Measurements from ENCODE around the gene NIPAL3.

NIPAL3 gene

DNA sequence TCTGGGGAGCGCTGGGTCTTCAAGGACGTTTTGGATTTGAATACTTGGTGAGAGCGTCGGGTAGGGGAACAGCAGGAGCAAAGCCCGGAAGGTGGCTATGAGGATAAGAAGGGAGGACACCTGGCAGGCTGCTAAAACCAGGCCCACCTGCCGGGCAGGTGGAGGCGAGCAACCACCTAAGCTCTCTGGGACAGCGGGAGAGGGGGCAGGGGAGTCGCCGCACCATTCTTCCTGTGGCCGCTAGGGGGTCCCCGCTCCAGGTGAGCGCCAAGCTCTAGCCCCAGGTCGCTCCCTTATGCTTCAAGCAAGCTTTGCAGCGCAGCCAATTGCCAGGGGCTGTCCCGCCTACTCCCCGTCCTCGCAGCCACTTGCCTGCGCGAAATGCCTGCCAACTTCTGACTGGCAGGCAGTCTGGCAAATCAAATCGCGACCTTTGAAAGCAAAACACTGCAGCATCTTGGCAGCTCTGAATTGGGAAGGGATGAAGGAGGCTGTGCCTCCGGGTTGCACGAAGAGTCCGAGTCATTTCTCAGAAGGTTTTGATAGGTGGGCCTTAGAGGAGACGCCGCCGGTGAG, at the start of gene NIPAL3:
NIPAL3 (plus strand) TSS at position 469 of the 576 bp plus-strand sequence. CDS start 3,746 bp downstream, outside the sequence.
- DNase-seq = peak; percentile 98

DNA sequence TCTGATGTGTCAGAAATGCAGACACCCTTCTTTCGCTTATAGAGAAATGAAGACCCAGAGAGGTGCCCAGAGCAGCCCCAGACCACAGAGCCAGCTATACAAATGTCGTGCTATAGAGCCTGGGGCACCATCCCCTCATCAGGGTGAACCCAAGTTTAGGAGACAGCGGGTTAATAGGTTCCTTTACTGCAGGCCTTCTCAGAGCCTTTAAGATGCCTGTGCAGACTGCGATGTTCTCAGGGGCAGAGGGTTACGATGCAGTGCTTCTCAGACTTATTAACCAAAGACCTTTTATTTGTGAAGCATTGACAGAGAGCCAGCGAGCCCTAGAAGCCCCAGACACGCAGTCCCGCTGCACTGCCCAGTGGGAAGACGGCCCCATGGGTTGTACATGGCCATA, 48.9 kb upstream of the NIPAL3 start:
- DNase-seq = no peak

DNA sequence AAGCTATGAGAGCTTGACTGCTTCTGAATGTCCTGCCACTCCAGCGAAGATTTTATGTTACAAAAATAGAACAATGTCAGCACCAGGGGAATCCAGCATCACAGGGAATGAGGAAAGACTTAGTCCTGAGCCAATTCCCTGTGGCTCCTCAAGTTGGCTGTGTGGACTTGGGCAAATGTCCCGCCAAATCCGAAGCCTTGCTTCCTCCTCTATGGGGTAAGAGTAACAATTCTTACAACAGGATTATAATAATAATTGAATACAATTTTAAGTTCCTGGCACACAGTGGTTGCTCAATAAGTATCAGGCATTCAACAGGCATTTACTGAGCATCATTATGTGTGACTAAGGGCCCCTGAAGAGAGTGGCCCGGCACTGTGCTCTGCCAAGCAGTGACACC, 46.4 kb upstream of the NIPAL3 start:
- DNase-seq = no peak

DNA sequence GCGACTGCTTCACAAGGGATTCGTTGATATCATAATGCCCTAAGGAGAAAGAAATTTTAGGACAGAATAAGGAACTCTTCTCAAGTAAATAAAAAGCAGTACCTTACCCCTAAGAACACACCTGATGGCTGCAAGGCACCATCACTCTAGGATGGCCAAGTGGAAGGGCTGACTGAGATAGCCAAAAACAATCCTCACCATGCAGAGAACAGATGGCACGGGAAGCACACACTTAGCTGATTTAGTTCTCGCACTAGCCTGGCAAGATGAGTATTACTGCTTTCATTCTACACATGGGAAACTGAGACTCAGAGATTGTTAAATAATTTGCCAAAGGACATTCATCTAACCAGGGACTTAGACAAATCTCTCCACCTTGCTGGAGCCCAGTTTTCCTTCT, 45.8 kb upstream of the NIPAL3 start:
- DNase-seq = no peak

DNA sequence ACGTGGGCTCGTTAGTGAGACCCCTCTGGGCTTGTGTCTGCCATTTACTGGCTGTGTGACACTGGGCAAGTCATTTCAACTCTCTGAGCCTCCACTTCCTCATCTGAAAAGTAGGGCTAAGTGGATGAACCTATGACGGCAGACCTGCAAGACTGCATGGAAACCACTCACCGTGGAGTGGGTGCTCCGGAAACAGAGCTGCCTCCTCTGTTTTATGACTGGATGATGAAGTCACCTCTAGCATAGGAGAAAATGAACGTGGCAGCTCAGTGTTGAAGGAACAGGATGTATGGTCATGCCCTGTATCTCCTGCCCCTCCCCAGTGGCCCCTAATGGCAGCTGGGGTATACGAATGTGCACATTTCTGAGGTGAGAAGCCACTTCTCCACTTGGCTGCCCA, 42.6 kb upstream of the NIPAL3 start:
- no peak for DNase-seq

DNA sequence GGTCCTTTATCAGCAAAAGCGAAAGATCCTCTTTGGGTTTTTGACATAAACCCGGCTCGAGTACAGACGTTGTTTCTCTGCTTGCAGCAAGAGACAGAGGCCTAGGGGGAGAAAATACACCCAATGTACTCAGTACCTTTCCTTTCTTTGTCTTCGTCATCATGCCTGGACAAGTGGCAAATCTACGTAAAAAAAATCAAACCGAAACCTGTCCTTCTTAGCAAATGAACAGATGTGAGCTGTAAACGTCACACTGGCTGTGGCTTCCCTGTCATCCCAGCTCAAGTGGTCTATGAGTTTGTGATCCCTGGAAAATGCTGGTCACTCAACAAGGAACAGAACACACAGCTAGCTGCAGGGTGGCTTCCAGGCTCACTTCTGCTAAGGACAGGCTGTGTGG, 41.9 kb upstream of the NIPAL3 start:
- no peak for DNase-seq

DNA sequence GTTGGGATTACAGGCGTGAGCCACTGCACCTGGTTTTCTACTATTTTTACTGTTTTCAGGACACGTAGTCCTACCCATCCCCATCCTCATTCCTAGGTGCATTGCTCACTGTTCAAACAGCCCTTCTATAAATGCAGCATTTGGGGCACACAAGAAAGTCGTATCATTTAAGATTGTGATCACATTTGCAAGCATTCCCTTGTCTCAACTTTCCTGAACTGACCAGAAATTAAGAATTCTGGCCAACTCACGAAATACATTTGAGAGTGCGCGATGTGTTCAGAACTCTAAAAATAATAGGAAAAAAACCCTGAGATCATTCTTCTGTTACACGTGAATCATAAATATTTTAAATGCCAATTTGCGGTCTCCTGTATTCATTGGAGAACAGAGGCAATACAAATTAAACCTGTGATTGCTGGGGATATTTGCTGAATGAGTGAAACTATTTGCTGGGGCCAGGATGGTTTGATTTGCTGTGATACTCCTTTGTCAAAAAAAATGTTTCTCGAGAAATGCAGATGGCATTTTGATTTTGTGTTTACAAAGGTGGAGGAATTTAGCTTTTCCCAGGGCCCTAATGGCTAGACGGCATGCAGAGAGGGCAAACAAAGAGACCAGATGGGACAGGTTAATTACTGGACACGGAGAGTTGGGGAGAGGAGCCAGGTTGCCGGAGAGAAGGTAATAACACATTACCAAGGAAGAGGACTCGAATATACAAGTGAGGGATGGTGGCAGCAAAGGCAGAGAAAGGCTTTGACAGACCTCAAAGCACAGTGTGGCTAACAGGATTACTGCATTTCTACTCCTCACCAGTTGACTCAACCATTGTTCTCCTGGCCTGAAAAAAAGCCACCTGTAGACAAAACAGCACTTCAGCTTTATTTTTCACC, 40.5 kb upstream of the NIPAL3 start:
- no peak for DNase-seq

DNA sequence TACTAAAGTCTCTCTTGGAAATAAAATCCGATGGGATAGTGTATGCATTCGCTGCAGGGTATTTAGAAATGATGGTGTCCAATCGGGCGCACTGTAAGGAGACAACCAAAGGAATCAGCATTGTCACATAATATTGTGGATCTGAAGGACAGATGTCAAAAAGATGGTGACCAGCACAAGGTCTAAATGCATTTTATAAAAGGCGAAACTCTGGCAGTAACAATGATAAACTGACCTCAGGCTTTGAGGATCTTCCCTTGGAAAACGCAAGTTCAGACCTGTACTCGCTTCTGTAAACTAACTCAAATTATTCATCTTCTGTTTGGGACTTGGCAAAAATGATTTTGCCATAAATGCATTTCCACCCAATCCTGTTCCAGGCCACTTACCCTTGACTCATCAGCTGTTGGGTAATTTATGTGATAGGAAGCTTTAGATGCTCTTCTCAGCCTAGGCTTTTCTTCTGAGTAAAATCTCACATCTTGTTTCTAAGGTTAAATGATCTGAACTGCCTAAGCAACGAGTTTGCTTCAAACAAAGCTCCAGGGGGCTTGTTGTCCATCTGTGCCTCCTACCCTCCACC, 35.8 kb upstream of the NIPAL3 start:
- no peak for DNase-seq

DNA sequence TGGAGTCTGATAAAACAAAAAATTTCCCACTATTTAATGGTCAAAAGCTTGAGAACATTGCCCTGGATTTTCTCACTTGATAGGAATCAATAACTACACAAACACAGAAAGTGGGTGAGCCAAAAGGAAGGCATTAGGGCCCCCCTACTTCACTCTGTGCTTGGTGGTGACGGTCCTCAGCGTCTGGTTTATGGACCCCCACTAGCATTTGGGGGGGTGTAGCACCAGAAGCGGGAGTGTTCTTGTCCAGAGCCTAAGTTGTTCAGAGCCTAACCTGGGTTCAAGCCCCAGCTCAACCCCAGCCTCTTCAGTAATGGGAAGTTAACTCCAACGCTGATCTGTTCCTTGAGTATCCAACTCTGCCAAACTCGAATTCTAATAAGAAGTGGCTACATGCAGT, 35.1 kb upstream of the NIPAL3 start:
- DNase-seq = no peak

DNA sequence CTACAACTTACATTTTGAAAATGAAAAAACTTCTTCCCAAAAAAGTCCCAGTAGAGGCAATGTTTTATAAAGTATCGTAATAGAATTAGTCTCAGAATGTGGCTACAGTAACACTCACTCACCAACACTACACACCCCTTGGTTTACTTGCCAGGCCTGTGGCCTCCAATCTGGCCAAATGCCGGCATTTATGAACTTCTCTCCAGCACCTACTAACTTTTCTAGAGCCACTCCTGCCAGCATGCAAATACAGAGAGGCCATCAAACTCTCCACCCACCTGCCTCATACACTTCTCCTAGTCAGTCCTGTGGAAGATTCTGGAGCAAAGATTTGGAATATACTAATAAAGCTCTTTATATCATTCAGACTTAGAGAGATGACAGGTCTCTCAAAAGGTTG, 34.3 kb upstream of the NIPAL3 start:
- no peak for DNase-seq

DNA sequence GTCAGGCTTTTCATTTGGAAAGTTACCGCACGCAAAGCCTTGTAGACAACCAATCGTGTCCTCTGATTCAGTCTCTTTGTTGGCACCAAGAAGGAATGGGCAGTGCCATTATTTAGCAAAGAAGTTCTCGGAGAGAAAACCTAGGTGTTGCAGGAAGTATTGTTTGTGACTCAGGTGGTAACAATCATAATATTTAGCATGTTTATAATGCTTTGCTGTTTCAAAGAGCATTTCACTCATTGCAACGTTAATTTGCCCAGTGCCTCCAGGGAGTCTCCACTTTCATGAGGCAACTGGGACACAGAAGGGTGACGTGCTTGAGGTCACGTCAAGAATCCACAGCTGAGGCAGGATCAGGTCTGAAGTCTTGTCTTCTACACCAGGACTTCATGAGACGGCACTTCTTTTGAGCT, 33.4 kb upstream of the NIPAL3 start:
- DNase-seq = no peak

DNA sequence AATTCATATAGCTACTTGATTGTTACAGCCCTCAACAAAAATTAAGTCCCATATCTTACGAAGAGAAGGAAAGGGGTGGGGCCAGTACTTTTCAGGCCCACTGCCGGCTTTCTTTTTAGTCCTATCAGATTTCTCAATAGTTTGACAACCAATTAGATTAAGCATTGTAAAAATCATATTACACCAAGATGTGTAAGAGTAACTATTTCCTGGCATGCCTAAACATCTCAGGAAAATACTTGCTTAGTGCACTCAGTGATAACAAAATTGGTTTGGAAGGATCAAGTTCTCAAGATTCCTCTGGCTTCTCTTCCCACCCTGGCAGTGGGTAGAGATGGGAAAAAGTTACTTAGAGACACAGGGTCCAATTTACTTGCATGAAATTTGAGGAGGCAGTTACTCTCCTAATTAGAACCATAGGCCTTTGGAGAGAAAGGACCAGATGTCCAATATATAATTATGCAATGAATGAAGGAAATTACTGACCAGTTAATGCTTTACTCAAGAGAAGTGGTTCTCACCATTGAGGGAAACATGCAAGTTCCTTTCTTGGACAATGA, 32.1 kb upstream of the NIPAL3 start:
- no peak for DNase-seq

DNA sequence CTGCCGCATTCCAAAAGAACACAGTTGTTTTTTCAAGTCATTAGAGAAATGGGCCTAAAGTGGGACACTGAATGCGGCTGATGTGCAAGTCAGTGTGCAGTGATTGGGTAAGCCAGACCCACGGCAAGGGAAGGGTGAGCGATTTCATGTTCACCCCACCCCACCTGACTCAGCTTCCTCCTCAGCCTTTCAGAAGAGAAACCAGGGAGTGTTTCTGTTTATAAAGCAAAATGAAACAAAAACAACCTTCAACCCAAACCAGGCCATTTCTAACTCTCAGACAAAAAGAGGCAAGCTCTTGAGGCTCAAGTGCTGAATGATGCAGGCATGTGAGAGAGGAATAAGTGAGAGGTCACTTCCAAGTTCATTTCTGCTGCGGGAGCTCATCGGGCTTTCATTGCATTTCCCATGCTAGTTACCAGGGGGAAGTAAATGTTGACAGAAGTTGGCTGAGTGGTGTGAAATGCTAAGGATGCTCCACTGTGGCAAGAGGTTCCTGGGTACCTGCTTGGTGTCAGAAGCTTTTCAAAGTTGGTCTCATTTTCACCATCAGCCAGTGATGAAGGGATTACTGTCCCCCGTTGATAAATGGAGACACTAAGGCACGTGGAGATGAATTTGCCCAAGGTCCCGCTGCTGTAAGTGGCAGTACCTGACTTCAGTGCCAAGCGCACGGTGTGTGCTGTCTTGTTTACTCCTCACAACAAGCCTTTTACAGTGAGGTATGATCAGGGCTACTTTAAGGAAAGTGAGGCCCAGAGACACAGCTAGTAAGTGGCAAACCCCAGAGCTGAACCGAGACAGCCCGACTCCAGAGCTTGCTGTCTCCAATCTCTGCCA, 31.1 kb upstream of the NIPAL3 start:
- no peak for DNase-seq

DNA sequence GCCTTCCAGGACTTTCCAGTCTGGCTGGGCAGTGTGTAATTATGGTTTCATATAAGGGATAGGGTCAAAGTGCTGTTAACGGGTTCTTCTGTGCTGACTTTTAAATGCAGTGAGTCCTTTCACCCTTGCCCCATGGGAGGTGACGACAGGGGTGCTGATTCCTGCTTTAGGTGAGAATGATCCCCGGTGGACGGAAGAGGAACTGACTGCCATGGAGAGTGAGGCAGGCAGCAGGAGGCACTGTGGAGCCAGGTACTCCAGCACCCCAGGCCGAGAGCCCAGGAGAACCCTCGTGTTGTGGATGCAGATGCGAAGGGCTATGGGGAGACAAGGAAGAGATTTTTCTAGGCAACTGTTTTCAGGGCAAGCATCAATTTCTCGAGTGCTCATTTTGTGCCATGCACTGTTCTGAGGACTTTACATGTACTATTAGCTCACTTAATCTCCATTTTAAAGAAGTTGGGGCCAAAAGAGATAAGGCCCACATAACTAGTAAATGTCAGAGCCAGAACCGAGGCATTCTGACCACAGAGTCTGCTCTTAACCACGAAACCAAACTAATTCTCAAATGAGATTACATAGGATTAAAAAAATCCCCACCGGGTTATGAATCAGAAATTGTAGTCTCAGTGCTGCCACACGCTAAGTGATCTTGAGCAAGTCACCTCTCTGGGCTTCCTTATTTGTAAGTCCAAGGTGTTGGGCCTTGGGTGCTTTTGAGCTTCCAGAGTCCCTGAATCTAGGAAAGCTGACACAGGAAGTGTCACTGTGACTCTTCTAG, 30.3 kb upstream of the NIPAL3 start:
- no peak for DNase-seq

DNA sequence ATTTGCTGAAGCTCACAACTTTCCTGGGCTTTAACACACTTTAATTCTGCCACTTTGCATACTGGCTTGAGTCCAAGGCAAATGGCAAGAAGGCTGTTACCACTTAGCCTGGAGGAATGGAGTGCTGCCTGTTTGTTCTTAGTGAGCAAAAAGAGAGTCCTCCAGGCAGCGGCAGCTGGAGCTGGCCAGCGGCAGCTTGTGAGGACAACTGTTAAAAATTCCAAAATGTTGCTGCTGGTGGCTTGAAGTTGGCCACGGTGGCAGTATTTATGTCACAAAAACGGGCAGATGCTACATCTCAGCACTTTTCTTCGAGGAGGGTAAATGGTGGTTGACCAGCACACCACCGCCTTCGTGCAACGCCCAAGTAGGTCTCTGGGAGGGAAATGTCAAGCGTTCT, 29.4 kb upstream of the NIPAL3 start:
- no peak for DNase-seq

DNA sequence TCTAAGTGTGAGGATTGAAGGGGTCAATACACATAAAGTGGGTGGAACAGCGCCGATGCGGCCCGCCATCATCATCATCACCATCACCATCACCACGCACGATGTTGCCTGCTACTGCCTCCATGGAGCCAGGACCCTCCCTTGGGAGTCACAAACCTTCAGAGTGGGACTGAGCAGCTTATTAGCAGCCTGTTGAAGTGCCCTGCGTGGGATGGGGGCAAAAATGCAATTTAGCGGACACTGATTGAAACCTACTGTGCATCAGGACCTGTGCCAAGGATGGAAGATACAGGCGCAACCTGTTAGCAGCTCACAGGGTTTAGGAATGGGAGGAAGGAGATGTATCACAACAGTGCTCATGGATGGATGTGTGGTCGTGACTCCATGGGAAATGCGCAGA, 28.7 kb upstream of the NIPAL3 start:
- DNase-seq = no peak

DNA sequence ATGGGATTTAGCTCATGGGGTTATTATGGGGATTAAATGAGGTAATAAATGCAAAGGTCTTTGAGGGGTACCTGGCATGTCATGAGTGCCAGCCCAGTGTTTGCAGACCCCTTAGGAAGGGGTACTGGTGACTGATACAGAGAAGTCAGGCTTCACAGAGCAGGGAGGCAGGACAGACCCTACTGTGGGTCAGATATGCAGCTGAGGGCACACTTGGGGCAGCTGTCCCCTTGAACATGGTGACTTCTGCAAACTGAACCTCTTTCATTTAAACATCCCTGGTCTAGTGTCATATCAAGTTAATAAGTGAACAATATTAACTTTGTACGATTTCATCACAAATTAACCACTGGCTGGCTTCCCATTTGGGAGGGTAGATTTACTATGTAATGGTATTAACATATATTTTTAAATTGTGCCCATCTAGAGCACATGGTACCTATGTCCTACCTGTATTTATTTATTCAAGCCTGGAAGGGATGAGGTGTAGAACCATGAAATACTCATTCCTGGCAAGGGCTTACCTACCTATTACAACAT, 27.9 kb upstream of the NIPAL3 start:
- DNase-seq = no peak

DNA sequence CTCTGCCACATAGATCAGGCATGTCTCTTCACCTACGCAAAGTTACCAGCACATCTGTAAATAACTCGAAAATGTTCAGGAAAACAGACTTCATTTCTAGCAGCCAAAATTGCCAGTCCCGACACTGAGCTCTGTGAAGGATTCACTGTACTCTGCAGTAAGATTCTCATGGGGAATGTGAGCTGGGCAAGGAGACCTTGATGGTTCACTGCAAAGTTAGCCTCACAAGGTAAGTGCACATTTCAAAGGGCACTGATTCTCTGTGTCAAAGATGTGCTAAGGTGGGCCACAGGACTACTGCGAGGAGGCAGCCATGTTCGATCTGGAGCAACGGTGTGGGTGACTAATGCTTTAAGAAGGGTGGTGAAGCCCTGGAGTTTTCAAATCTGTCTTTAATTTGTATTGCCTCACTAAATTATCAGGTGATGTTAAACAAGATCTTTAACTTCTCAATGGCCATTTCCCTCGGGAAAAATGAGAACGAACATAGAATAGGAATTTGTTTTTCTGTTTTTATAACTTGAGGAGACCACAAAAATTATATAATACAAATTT, 27.2 kb upstream of the NIPAL3 start:
- no peak for DNase-seq

DNA sequence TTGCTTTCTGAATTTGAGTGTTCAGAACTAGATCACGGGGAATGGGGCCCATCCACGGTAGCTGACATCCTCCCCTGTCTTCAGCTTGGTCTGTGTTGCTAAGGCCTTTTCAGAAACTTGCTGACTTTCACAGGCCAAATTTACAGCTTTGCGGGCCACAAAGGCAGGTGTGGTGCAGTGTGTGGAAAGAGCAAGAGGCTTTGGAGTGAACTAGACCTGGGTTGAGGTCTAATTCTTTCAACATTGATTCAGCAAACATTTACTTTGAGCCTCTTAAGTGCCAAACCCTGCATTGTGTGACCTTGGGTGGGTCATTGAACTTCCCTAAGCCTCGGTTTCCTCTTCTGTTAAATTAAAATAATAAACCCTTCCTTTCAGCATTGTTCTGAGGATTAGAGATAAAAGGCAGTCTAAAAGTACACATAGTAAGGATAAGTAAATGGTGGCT, 26.3 kb upstream of the NIPAL3 start:
- no peak for DNase-seq

DNA sequence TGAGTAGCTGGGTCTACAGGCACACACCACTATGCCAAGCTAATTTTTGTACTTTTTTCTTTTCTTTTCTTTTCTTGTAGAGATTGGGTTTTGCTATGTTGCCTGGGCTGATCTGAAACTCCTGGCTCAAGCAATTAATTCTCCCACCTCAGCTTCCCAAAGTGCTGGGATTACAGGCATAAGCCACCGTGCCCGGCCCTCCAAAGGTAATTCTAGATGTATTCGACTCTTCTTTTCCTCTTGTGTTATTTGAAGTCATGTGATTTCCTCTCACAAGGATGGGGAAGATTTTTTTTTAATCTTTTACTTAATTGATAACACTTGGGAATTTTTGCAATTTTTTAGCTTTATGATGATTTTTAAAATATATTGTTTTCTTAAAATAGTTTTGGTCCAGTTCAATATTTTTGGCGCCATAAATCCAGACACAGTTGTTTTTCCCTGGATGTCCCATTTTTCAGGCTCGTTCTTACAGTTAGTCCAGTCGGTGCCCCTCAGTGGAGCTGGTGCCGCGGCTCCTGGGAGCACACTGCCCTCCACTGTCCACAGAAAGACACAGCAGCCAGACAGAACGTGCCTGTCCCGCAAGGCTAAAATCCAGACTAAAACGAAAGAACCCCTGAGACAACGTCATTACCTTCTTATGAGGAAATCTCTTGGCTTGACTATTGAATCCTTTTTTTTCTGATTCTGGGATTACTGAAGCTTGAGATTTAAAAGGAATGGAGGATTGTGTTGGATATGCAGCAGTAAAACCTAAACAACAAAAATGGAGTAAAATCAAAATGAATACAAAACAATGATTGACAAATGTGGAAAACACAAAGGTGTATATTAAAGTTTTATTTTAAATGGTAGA, 24.4 kb upstream of the NIPAL3 start:
- peak; percentile 88 for DNase-seq

All from femur (tissue), 1 donor.